Common myeloid progenitor, CD34-positive (primary cell): ENCODE results near the gene SYT1.

Source experiments
- CTCF ChIA-PET: fragments of 350-600 bp; sonication (Branson Sonifier 250); formaldehyde crosslinking; loops from one replicate; lab custom pipeline; 2021; ENCODE audit warnings: antibody characterized with exemption; lab: Charles Lee
- POLR2A ChIA-PET: fragments of 350-600 bp; sonication (Branson Sonifier 250); formaldehyde crosslinking; loops from one replicate; lab custom pipeline; 2021; ENCODE audit warnings: antibody characterized with exemption; lab: Charles Lee
- DNase-seq, 3 donors: peaks; one replicate each; pipeline versions ENCODE4 v3.0.0 to v3.0.0-alpha.2; 2013
- H3K27ac ChIP-seq, 2 experiments: 1 replicate in 1 of 2; 2 replicates in 1 of 2; pipeline ENCODE4 v1.7.0; 2013; ENCODE audit warnings: inconsistent platforms in 2 of 2, low read length in 2 of 2, mild to moderate bottlenecking in 2 of 2, low read depth in 1 of 2, moderate library complexity in 1 of 2; ENCODE audit not compliant: severe bottlenecking in 2 of 2, insufficient read depth in 1 of 2, poor library complexity in 1 of 2
- H3K27me3 ChIP-seq, 5 experiments: replicated peaks in 2 of 5; 1 replicate in 3 of 5; 2 replicates in 2 of 5; pipeline versions ENCODE4 v1.6.1 to v1.7.0; 2013; ENCODE audit warnings: low read length in 4 of 5, mild to moderate bottlenecking in 2 of 5, moderate library complexity in 2 of 5, inconsistent platforms in 1 of 5; ENCODE audit not compliant: insufficient read depth in 5 of 5, control insufficient read depth in 4 of 5
- H3K36me3 ChIP-seq, 4 experiments: 1 replicate in 2 of 4; 2 replicates in 2 of 4; pipeline versions ENCODE4 v1.6.1 to v1.7.0; 2013; ENCODE audit warnings: low read length in 3 of 4, control low read depth in 1 of 4, mild to moderate bottlenecking in 1 of 4; ENCODE audit not compliant: control insufficient read depth in 4 of 4, insufficient read depth in 4 of 4
- H3K4me1 ChIP-seq, 4 experiments: 1 replicate in 3 of 4; 2 replicates in 1 of 4; pipeline versions ENCODE4 v1.6.1 to v1.7.1; 2013; ENCODE audit warnings: low read length in 3 of 4, mild to moderate bottlenecking in 3 of 4, control low read depth in 1 of 4, inconsistent platforms in 1 of 4, moderate library complexity in 1 of 4; ENCODE audit not compliant: control insufficient read depth in 4 of 4, insufficient read depth in 4 of 4; ENCODE audit errors: control extremely low read depth in 1 of 4
- H3K4me3 ChIP-seq, 7 experiments: 1 replicate in 4 of 7; 2 replicates in 3 of 7; pipeline versions ENCODE4 v1.5.1 to v1.7.0; 2013; ENCODE audit warnings: mild to moderate bottlenecking in 7 of 7, low read length in 6 of 7, moderate library complexity in 6 of 7, inconsistent platforms in 2 of 7, low read depth in 2 of 7, control low read depth in 1 of 7; ENCODE audit not compliant: insufficient read depth in 4 of 7, control insufficient read depth in 1 of 7; ENCODE audit errors: extremely low read depth in 1 of 7
- H3K9me3 ChIP-seq, 5 experiments: 1 replicate in 4 of 5; 2 replicates in 1 of 5; pipeline versions ENCODE4 v1.6.1 to v1.7.1; 2013; ENCODE audit warnings: low read length in 4 of 5, mild to moderate bottlenecking in 2 of 5, inconsistent platforms in 1 of 5, low read depth in 1 of 5, moderate library complexity in 1 of 5; ENCODE audit not compliant: control insufficient read depth in 4 of 5, insufficient read depth in 2 of 5; ENCODE audit errors: control extremely low read depth in 1 of 5
- WGBS: methylation state at CpG from one replicate; pipeline ENCODE4 v1.1.5; 2013; ENCODE audit not compliant: insufficient coverage; 5-methylcytosine and 5-hydroxymethylcytosine counted together

Gene SYT1

GRCh38 chr12:79407671-79408622 lies 543.4 kb downstream of the SYT1 start:
- 77% methylated on average over 5 of the region's 6 CpGs for WGBS
- H3K9me3 ChIP-seq: no peaks in the 10 kb centered on the region
- H3K27me3 ChIP-seq: no peaks in the 10 kb centered on the region
- H3K36me3 ChIP-seq: no peaks in the 10 kb centered on the region
- H3K27ac ChIP-seq: no peak overlapping the region
- H3K4me3 ChIP-seq: no peak overlapping the region
- ChIA-PET POLR2A (no interaction called here), CTCF (interaction anchor here (0.6 to 2.2 kb wide), 7 partner anchors 12 to 863 kb away, joined by 3 to 6 read pairs (median 3); no protein-coding TSS in a partner anchor)
- peak; percentile 53 to 78 (median 74) for DNase-seq
- H3K4me1 ChIP-seq: no peaks in the 10 kb centered on the region

GRCh38 chr12:79408689-79409088 lies 544.1 kb downstream of the SYT1 start:
- ChIA-PET POLR2A (no interaction called here), CTCF (interaction anchor here (1.1 to 2.2 kb wide), 4 partner anchors 11 to 329 kb away, joined by 3 to 6 read pairs (median 4); no protein-coding TSS in a partner anchor)
- Histone ChIP-seq H3K4me1 (no peaks in the 10 kb centered on the region), H3K27ac (no peak overlapping the region), H3K9me3 (no peaks in the 10 kb centered on the region), H3K36me3 (no peaks in the 10 kb centered on the region), H3K4me3 (no peak overlapping the region), H3K27me3 (no peaks in the 10 kb centered on the region)
- WGBS: 88% methylated on average over 1 of the region's 3 CpGs
- no peak for DNase-seq

- ChIA-PET POLR2A (no interaction called here), CTCF (interaction anchor here (1.6 kb wide), 1 partner anchor 329 kb away, joined by 3 read pairs; no protein-coding TSS in a partner anchor)
- Histone ChIP-seq H3K27ac (no peak overlapping the region), H3K4me1 (no peaks in the 10 kb centered on the region), H3K36me3 (no peaks in the 10 kb centered on the region), H3K9me3 (no peaks in the 10 kb centered on the region), H3K27me3 (no peaks in the 10 kb centered on the region), H3K4me3 (no peak overlapping the region)
- 89% methylated on average over 1 of the region's 2 CpGs for WGBS
- no peak for DNase-seq
These were observed 545.0 kb downstream of the SYT1 start for GRCh38 chr12:79409562-79409961.

- POLR2A ChIA-PET: no interaction called here
- H3K4me1 ChIP-seq: peaks cover 0 to 10% (median 0%) of the 10 kb centered on the region in 4 experiments
- CTCF ChIA-PET: interaction anchor here (0.7 kb wide), 1 partner anchor 10 kb away, joined by 3 read pairs; no protein-coding TSS in a partner anchor
- no peak overlapping the region for H3K4me3 ChIP-seq
- DNase-seq: no peak
- no peaks in the 10 kb centered on the region for H3K9me3 ChIP-seq
- no peaks in the 10 kb centered on the region for H3K27me3 ChIP-seq
- H3K36me3 ChIP-seq: no peaks in the 10 kb centered on the region
- WGBS: no CpG with 5 or more reads among the region's 3 CpGs
- no peak overlapping the region for H3K27ac ChIP-seq
These were observed 547.2 kb downstream of the SYT1 start for GRCh38 chr12:79411791-79412190.

GRCh38 chr12:79413796-79414195 lies 549.2 kb downstream of the SYT1 start:
- H3K4me1 ChIP-seq: peaks cover 0 to 10% (median 0%) of the 10 kb centered on the region in 4 experiments
- POLR2A ChIA-PET: interaction anchor here (0.6 kb wide), 1 partner anchor 1339 kb away, joined by 3 read pairs; no protein-coding TSS in a partner anchor
- H3K9me3 ChIP-seq: no peaks in the 10 kb centered on the region
- no peaks in the 10 kb centered on the region for H3K27me3 ChIP-seq
- no peak for DNase-seq
- CTCF ChIA-PET: interaction anchor here (1.8 kb wide), 1 partner anchor 856 kb away, joined by 5 read pairs; no protein-coding TSS in a partner anchor
- H3K36me3 ChIP-seq: no peaks in the 10 kb centered on the region
- H3K27ac ChIP-seq: no peak overlapping the region
- no peak overlapping the region for H3K4me3 ChIP-seq

GRCh38 chr12:79414252-79414651 lies 549.7 kb downstream of the SYT1 start:
- no peak overlapping the region for H3K27ac ChIP-seq

GRCh38 chr12:79415321-79415720 lies 550.7 kb downstream of the SYT1 start:
- Histone ChIP-seq H3K4me3 (no peak overlapping the region), H3K27me3 (no peaks in the 10 kb centered on the region), H3K27ac (no peak overlapping the region), H3K4me1 (peaks cover 0 to 10% (median 0%) of the 10 kb centered on the region in 4 experiments), H3K9me3 (no peaks in the 10 kb centered on the region), H3K36me3 (no peaks in the 10 kb centered on the region)
- no peak for DNase-seq
- 0% methylated on average over 1 of the region's 2 CpGs for WGBS
- CTCF ChIA-PET: interaction anchor here (0.7 to 0.8 kb wide), 2 partner anchors 11 to 13 kb away, joined by 3 read pairs; no protein-coding TSS in a partner anchor
- POLR2A ChIA-PET: no interaction called here

More at GRCh38 chr12:79414252-79414651, 549.7 kb downstream of the SYT1 start:
- H3K4me3 ChIP-seq: no peak overlapping the region
- no peaks in the 10 kb centered on the region for H3K27me3 ChIP-seq
- H3K9me3 ChIP-seq: no peaks in the 10 kb centered on the region
- ChIA-PET CTCF (interaction anchor here (0.5 kb wide), 1 partner anchor 625 kb away, joined by 3 read pairs; no protein-coding TSS in a partner anchor), POLR2A (interaction anchor here (0.6 kb wide), 1 partner anchor 1339 kb away, joined by 3 read pairs; no protein-coding TSS in a partner anchor)
- DNase-seq: no peak
- H3K4me1 ChIP-seq: peaks cover 0 to 10% (median 0%) of the 10 kb centered on the region in 4 experiments
- 96% methylated on average over 2 of the region's 2 CpGs for WGBS
- no peaks in the 10 kb centered on the region for H3K36me3 ChIP-seq
